ENCODE data around the gene PARP8. TPM values are rescaled to one million over a fixed set of nuclear protein-coding genes. Genes with fewer than 3 reads are reported as not detected.

The PARP8 gene
- total and polyA plus RNA-seq, 9 of the 15 experiments (the other 6 are each of a cell fraction or from before 2014, with no cell fraction given): 0.03 to 0.31 TPM; not detected in 7

- TF ChIP-seq, protein P1, sequence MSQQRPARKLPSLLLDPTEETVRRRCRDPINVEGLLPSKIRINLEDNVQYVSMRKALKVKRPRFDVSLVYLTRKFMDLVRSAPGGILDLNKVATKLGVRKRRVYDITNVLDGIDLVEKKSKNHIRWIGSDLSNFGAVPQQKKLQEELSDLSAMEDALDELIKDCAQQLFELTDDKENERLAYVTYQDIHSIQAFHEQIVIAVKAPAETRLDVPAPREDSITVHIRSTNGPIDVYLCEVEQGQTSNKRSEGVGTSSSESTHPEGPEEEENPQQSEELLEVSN (IDR thresholded peaks at IDR 0.05; ENCODE audit: borderline replicate concordance in 1 of 2, extremely low read depth in 1 of 2, insufficient read depth in 1 of 2, insufficient read length in 1 of 2, low read depth in 1 of 2, low read length in 1 of 2, poor library complexity in 1 of 2, severe bottlenecking in 1 of 2): no peak
Measured at GRCh38 chr5:50888751-50889150, 222.3 kb downstream of the PARP8 start (continued).

DNA sequence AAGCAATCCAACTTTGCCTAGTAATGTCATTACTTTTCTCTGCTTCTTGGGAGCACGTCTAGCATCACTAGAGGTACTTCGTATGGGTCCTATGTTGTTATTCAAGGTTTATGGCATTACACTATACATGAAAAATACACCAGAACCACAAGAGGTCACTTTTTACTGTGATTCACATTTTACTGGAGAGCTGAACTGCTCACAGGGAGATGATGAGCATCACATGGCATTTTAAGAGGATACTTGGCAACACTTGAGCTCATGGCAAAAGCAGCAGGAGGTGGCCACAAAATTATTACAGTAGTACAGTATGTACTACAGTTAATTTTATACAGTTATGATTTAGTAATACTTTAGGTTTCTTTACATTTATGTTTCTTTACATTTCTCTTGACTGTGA lies 223.4 kb downstream of the PARP8 start:
- H3K79me2 ChIP-seq (ENCODE audit: control insufficient read depth, insufficient read depth, low read length): no peaks in the 10 kb centered on the region
- no peaks in the 10 kb centered on the region for H3K9me3 ChIP-seq (replicated peaks; ENCODE audit: control insufficient read depth, insufficient read depth, low read depth, low read length)
- no peak overlapping the region for H3K27ac ChIP-seq (ENCODE audit: extremely low read depth, low read depth, low read length)
- H3K4me3 ChIP-seq: no peak overlapping the region
- no peaks in the 10 kb centered on the region for H3K9me1 ChIP-seq (ENCODE audit: control insufficient read depth, insufficient read depth, low read length)
- no peak for FAIRE-seq
- H2AFZ ChIP-seq (ENCODE audit: low read depth, low read length): no peak overlapping the region
- in situ Hi-C loops (cut with MboI): no loop called here
- no peaks in the 10 kb centered on the region for H3K36me3 ChIP-seq (ENCODE audit: control insufficient read depth, insufficient read depth, low read length)
- ATAC-seq: no peak
- DNase-seq (ENCODE audit: extremely low read depth in 1 of 4, low spot score in 3 of 4): no peak
- no peaks in the 10 kb centered on the region for H3K4me1 ChIP-seq (replicated peaks in 1 of 2; ENCODE audit: control insufficient read depth in 2 of 2, insufficient read depth in 2 of 2, low read length in 2 of 2)
- H3K27me3 ChIP-seq (ENCODE audit: control insufficient read depth in 2 of 2, insufficient read depth in 2 of 2, low read length in 2 of 2): no peaks in the 10 kb centered on the region
- no TSS peak for BruUV-seq (replicated peaks)
- intact Hi-C loops (cut with micrococcal nuclease): no loop called here
- no peak overlapping the region for H3K9ac ChIP-seq (ENCODE audit: insufficient read depth in 1 of 2, low read depth in 2 of 2, low read length in 2 of 2)
- no peak overlapping the region for H3K4me2 ChIP-seq (ENCODE audit: insufficient read depth, low read length)
- ChIA-PET CTCF (ENCODE audit: low intra/inter-chr PET ratio) (no interaction called here), POLR2A (no interaction called here)
- 0% methylated on average over 2 of the region's 2 CpGs for WGBS (ENCODE audit: insufficient coverage, low coverage, missing lambda C conversion rate)
- H4K20me1 ChIP-seq (replicated peaks; ENCODE audit: control insufficient read depth, insufficient read depth, low read length): no peaks in the 10 kb centered on the region
- TF ChIP-seq MAX (CRISPR knock-in tag; IDR thresholded peaks at IDR 0.05) (no peak), ZNF717 (CRISPR knock-in tag; IDR thresholded peaks at IDR 0.05) (no peak), NR1H2 (CRISPR knock-in tag; IDR thresholded peaks at IDR 0.05) (no peak), RFX7 (CRISPR knock-in tag; IDR thresholded peaks at IDR 0.05) (no peak)
- TF ChIP-seq, protein P2, sequence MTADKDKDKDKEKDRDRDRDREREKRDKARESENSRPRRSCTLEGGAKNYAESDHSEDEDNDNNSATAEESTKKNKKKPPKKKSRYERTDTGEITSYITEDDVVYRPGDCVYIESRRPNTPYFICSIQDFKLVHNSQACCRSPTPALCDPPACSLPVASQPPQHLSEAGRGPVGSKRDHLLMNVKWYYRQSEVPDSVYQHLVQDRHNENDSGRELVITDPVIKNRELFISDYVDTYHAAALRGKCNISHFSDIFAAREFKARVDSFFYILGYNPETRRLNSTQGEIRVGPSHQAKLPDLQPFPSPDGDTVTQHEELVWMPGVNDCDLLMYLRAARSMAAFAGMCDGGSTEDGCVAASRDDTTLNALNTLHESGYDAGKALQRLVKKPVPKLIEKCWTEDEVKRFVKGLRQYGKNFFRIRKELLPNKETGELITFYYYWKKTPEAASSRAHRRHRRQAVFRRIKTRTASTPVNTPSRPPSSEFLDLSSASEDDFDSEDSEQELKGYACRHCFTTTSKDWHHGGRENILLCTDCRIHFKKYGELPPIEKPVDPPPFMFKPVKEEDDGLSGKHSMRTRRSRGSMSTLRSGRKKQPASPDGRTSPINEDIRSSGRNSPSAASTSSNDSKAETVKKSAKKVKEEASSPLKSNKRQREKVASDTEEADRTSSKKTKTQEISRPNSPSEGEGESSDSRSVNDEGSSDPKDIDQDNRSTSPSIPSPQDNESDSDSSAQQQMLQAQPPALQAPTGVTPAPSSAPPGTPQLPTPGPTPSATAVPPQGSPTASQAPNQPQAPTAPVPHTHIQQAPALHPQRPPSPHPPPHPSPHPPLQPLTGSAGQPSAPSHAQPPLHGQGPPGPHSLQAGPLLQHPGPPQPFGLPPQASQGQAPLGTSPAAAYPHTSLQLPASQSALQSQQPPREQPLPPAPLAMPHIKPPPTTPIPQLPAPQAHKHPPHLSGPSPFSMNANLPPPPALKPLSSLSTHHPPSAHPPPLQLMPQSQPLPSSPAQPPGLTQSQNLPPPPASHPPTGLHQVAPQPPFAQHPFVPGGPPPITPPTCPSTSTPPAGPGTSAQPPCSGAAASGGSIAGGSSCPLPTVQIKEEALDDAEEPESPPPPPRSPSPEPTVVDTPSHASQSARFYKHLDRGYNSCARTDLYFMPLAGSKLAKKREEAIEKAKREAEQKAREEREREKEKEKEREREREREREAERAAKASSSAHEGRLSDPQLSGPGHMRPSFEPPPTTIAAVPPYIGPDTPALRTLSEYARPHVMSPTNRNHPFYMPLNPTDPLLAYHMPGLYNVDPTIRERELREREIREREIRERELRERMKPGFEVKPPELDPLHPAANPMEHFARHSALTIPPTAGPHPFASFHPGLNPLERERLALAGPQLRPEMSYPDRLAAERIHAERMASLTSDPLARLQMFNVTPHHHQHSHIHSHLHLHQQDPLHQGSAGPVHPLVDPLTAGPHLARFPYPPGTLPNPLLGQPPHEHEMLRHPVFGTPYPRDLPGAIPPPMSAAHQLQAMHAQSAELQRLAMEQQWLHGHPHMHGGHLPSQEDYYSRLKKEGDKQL (CRISPR knock-in tag; IDR thresholded peaks at IDR 0.05; ENCODE audit: borderline replicate concordance): no peak
- TF ChIP-seq, protein P3, sequence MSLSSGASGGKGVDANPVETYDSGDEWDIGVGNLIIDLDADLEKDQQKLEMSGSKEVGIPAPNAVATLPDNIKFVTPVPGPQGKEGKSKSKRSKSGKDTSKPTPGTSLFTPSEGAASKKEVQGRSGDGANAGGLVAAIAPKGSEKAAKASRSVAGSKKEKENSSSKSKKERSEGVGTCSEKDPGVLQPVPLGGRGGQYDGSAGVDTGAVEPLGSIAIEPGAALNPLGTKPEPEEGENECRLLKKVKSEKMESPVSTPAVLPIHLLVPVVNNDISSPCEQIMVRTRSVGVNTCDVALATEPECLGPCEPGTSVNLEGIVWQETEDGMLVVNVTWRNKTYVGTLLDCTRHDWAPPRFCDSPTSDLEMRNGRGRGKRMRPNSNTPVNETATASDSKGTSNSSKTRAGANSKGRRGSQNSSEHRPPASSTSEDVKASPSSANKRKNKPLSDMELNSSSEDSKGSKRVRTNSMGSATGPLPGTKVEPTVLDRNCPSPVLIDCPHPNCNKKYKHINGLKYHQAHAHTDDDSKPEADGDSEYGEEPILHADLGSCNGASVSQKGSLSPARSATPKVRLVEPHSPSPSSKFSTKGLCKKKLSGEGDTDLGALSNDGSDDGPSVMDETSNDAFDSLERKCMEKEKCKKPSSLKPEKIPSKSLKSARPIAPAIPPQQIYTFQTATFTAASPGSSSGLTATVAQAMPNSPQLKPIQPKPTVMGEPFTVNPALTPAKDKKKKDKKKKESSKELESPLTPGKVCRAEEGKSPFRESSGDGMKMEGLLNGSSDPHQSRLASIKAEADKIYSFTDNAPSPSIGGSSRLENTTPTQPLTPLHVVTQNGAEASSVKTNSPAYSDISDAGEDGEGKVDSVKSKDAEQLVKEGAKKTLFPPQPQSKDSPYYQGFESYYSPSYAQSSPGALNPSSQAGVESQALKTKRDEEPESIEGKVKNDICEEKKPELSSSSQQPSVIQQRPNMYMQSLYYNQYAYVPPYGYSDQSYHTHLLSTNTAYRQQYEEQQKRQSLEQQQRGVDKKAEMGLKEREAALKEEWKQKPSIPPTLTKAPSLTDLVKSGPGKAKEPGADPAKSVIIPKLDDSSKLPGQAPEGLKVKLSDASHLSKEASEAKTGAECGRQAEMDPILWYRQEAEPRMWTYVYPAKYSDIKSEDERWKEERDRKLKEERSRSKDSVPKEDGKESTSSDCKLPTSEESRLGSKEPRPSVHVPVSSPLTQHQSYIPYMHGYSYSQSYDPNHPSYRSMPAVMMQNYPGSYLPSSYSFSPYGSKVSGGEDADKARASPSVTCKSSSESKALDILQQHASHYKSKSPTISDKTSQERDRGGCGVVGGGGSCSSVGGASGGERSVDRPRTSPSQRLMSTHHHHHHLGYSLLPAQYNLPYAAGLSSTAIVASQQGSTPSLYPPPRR (CRISPR knock-in tag; IDR thresholded peaks at IDR 0.05; ENCODE audit: borderline replicate concordance): no peak
